Right cardiac atrium (tissue), 5 donors: ENCODE data around the gene GPR146. TPM values are rescaled to one million over a fixed set of nuclear protein-coding genes. Genes with fewer than 3 reads are reported as not detected.

Source experiments
- ATAC-seq, 2 donors: fragments of 200-7000 bp; cut with Tn5 transposase; one replicate each; pipeline versions ENCODE4 v1.8.0 to v1.9.1; 2020; ENCODE audit warnings: moderate library complexity in 2 of 2, mild to moderate bottlenecking in 1 of 2
- DNase-seq, 3 donors: peaks; one replicate each; pipeline ENCODE4 v3.0.0-alpha.2; 2020
- H3K27ac ChIP-seq: one replicate; pipeline ENCODE4 v1.5.1; 2013; ENCODE audit warnings: mild to moderate bottlenecking, low read length, control low read depth, moderate library complexity
- H3K27me3 ChIP-seq: one replicate; pipeline ENCODE4 v1.6.1; 2013; ENCODE audit not compliant: control insufficient read depth, insufficient read depth
- H3K4me1 ChIP-seq: one replicate; pipeline ENCODE4 v1.6.1; 2013; ENCODE audit warnings: low read length; ENCODE audit not compliant: control insufficient read depth, insufficient read depth
- H3K4me3 ChIP-seq: one replicate; pipeline ENCODE4 v1.5.1; 2013; ENCODE audit warnings: low read length, control low read depth
- H3K9me3 ChIP-seq: one replicate; pipeline ENCODE4 v1.6.1; 2013; ENCODE audit warnings: low read length; ENCODE audit not compliant: control insufficient read depth
- WGBS: extraction: QIAGEN DNeasy Blood & Tissue Kit; methylation state at CpG from one replicate; pipeline ENCODE4 v1.1.7; 2013; 5-methylcytosine and 5-hydroxymethylcytosine counted together
- intact Hi-C, 4 donors: fragments of 100-400 bp; cut with DNase I; formaldehyde crosslinking; loops; one replicate each; pipeline versions ENCODE4 v1.11.0 to v1.14.0; 2022 to 2023
- polyA plus RNA-seq: library from polyadenylated mRNA; stranded (reverse); fragments of 200-250 nt; gene quantifications from one replicate; pipeline ENCODE4 v1.2.3, GENCODE V29; 2013
- total RNA-seq, 4 donors: library from RNA; stranded (reverse); fragmentation: NEBNext Ultra II Directional; extraction: Animal tissue kit (Norgen Biotek cat#: 25700); gene quantifications; one replicate each; pipeline ENCODE4 v1.2.1, GENCODE V29; 2021
- donor health status: healthy with polysubstance abuse.
- donor health status: DM: no; HTN: yes; CAD: no.
- donor health status: DM: no; HTN: no; CAD: no.
- donor health status: DM: no; HTN: yes; CAD: no; lungs with severe emphysema.
- donor health status: DM: yes; HTN: yes; CAD: no.

GPR146 gene
- total and polyA plus RNA-seq, 5 donors, result 4.2 to 19.7 (median 17.3) TPM

GRCh38 chr7:1049801-1050200 is 5.5 kb downstream of the GPR146 start:
- peak overlapping the region; percentile 53 for H3K27ac ChIP-seq
- intact Hi-C loops, result no loop called here
- no peak for ATAC-seq
- no peaks in the 10 kb centered on the region for H3K9me3 ChIP-seq
- DNase-seq, result peak in 2 of 3 donors; percentile 42
- no peaks in the 10 kb centered on the region for H3K27me3 ChIP-seq
- H3K4me3 ChIP-seq, result no peak overlapping the region
- H3K4me1 ChIP-seq, result peaks cover 32% of the 10 kb centered on the region
- 90% methylated on average over 8 of the region's 8 CpGs for WGBS

GRCh38 chr7:1050254-1050906 is 6.0 kb downstream of the GPR146 start:
- peak overlapping the region; percentile 35 for H3K27ac ChIP-seq
- intact Hi-C loops, result no loop called here
- H3K4me1 ChIP-seq, result peaks cover 31% of the 10 kb centered on the region
- ATAC-seq (no peak), DNase-seq (peak in 2 of 3 donors; percentile 49 to 65)
- H3K4me3 ChIP-seq, result no peak overlapping the region
- H3K9me3 ChIP-seq, result no peaks in the 10 kb centered on the region
- no peaks in the 10 kb centered on the region for H3K27me3 ChIP-seq
- 85% methylated on average over 30 of the region's 30 CpGs for WGBS

- WGBS, result 60% methylated on average over 22 of the region's 22 CpGs
- ATAC-seq (peak in 1 of 2 donors; percentile 32), DNase-seq (peak; percentile 57 to 87 (median 86))
- H3K27me3 ChIP-seq, result no peaks in the 10 kb centered on the region
- H3K27ac ChIP-seq, result peak overlapping the region; percentile 3
- H3K4me1 ChIP-seq, result peaks cover 30% of the 10 kb centered on the region
- intact Hi-C loops, result no loop called here
- no peak overlapping the region for H3K4me3 ChIP-seq
- no peaks in the 10 kb centered on the region for H3K9me3 ChIP-seq
These were observed 6.8 kb downstream of the GPR146 start for GRCh38 chr7:1050956-1051690.

GRCh38 chr7:1052031-1052818 is 7.9 kb downstream of the GPR146 start:
- ATAC-seq, result peak; percentile 28 to 43
- WGBS, result 40% methylated on average over 20 of the region's 20 CpGs
- Histone ChIP-seq H3K4me1 (peaks cover 30% of the 10 kb centered on the region), H3K4me3 (no peak overlapping the region), H3K27me3 (no peaks in the 10 kb centered on the region), H3K27ac (peak overlapping the region; percentile 68), H3K9me3 (no peaks in the 10 kb centered on the region)
- intact Hi-C loops, result no loop called here
- DNase-seq, result peak; percentile 52 to 88 (median 87)

GRCh38 chr7:1053002-1053411 is 8.7 kb downstream of the GPR146 start:
- intact Hi-C loops, result no loop called here
- WGBS, result 57% methylated on average over 17 of the region's 17 CpGs
- DNase-seq (peak; percentile 60 to 82 (median 80)), ATAC-seq (peak; percentile 28 to 63)
- Histone ChIP-seq H3K9me3 (no peaks in the 10 kb centered on the region), H3K27ac (peak overlapping the region; percentile 68), H3K27me3 (no peaks in the 10 kb centered on the region), H3K4me1 (peaks cover 30% of the 10 kb centered on the region), H3K4me3 (no peak overlapping the region)

GRCh38 chr7:1053816-1054370 is 9.5 kb downstream of the GPR146 start:
- 90% methylated on average over 17 of the region's 17 CpGs for WGBS

GRCh38 chr7:1054438-1054837 is 10.1 kb downstream of the GPR146 start:
- Histone ChIP-seq H3K4me1 (peaks cover 24% of the 10 kb centered on the region), H3K9me3 (no peaks in the 10 kb centered on the region), H3K27me3 (no peaks in the 10 kb centered on the region), H3K4me3 (no peak overlapping the region), H3K27ac (peak overlapping the region; percentile 69)
- peak; percentile 53 to 79 (median 78) for DNase-seq
- ATAC-seq, result peak in 1 of 2 donors; percentile 4
- intact Hi-C loops, result no loop called here
- 37% methylated on average over 25 of the region's 25 CpGs for WGBS

More at GRCh38 chr7:1053816-1054370, 9.5 kb downstream of the GPR146 start:
- H3K9me3 ChIP-seq, result no peaks in the 10 kb centered on the region
- no peak for ATAC-seq
- H3K4me3 ChIP-seq, result no peak overlapping the region
- intact Hi-C loops, result no loop called here
- peak in 1 of 3 donors; percentile 47 for DNase-seq
- H3K27ac ChIP-seq, result peak overlapping the region; percentile 69
- H3K4me1 ChIP-seq, result peaks cover 30% of the 10 kb centered on the region
- H3K27me3 ChIP-seq, result no peaks in the 10 kb centered on the region

- Histone ChIP-seq H3K4me3 (peak overlapping the region; percentile 11), H3K9me3 (no peaks in the 10 kb centered on the region), H3K27me3 (no peaks in the 10 kb centered on the region), H3K4me1 (peaks cover 20% of the 10 kb centered on the region), H3K27ac (peak overlapping the region; percentile 69)
- intact Hi-C loops, result no loop called here
- ATAC-seq, result peak; percentile 49 to 69
- DNase-seq, result peak; percentile 82 to 96 (median 95)
- 8% methylated on average over 32 of the region's 32 CpGs for WGBS
These were observed 10.6 kb downstream of the GPR146 start for GRCh38 chr7:1054861-1055450.

GRCh38 chr7:1055491-1055955 is 11.2 kb downstream of the GPR146 start:
- peak in 1 of 3 donors; percentile 57 for DNase-seq
- Histone ChIP-seq H3K4me1 (peaks cover 19% of the 10 kb centered on the region), H3K27me3 (no peaks in the 10 kb centered on the region), H3K9me3 (no peaks in the 10 kb centered on the region), H3K27ac (peak overlapping the region; percentile 49), H3K4me3 (peak overlapping the region; percentile 11)
- intact Hi-C loops, result no loop called here
- 25% methylated on average over 15 of the region's 15 CpGs for WGBS
- no peak for ATAC-seq
